Sigmoid colon (tissue), 4 donors: ENCODE measurements around the gene BIVM.

ENCODE experiments used
- EP300 ChIP-seq, 4 donors: sonication (generic); formaldehyde crosslinking; IDR thresholded peaks; one replicate each; pipeline ENCODE4 v1.6.1; 2017; ENCODE audit warnings: antibody characterized with exemption in 4 of 4
- POLR2A ChIP-seq, 2 donors: fragments of 450-650 bp; IDR thresholded peaks; one replicate each; pipeline ENCODE4 v1.6.1; 2016; ENCODE audit warnings: antibody characterized with exemption in 2 of 2, mild to moderate bottlenecking in 2 of 2, moderate library complexity in 2 of 2
- POLR2AphosphoS5 ChIP-seq, 4 donors: sonication (generic); formaldehyde crosslinking; IDR thresholded peaks; one replicate each; pipeline ENCODE4 v1.6.1; 2017; ENCODE audit warnings: antibody characterized with exemption in 4 of 4

GRCh38 chr13:102784483-102784882, 14.4 kb upstream of the BIVM start:
- TF ChIP-seq POLR2AphosphoS5 (IDR thresholded peaks at IDR 0.05) (no peak), POLR2A (IDR thresholded peaks at IDR 0.05) (no peak), EP300 (IDR thresholded peaks at IDR 0.05) (no peak)
